ENCODE data around the gene SNRK. TPM values are rescaled to one million over a fixed set of nuclear protein-coding genes. Genes with fewer than 3 reads are reported as not detected.

The SNRK gene
- total and polyA plus RNA-seq, 7 donors, result 10.2 to 47.9 (median 35.1) TPM

GRCh38 chr3:43302116-43302880, 16.0 kb downstream of the SNRK start:
- H3K27me3 ChIP-seq, result no peaks in the 10 kb centered on the region
- 55 to 69% methylated on average over 1 of the region's 1 CpG for WGBS, 2 donors
- peaks cover 0 to 50% (median 34%) of the 10 kb centered on the region in 4 donors for H3K4me1 ChIP-seq
- DNase-seq, result no peak
- no peak overlapping the region for H3K27ac ChIP-seq
- peaks cover 0 to 19% (median 7%) of the 10 kb centered on the region in 4 donors for H3K36me3 ChIP-seq
- H3K4me3 ChIP-seq, result no peak overlapping the region
- no peaks in the 10 kb centered on the region for H3K9me3 ChIP-seq
- intact Hi-C loops (cut with DNase I), result no loop called here
- TF ChIP-seq POLR2AphosphoS5 (IDR thresholded peaks at IDR 0.05) (no peak), EP300 (IDR thresholded peaks at IDR 0.05) (no peak), POLR2A (IDR thresholded peaks at IDR 0.05) (no peak), CTCF (IDR thresholded peaks at IDR 0.05) (no peak)

DNA sequence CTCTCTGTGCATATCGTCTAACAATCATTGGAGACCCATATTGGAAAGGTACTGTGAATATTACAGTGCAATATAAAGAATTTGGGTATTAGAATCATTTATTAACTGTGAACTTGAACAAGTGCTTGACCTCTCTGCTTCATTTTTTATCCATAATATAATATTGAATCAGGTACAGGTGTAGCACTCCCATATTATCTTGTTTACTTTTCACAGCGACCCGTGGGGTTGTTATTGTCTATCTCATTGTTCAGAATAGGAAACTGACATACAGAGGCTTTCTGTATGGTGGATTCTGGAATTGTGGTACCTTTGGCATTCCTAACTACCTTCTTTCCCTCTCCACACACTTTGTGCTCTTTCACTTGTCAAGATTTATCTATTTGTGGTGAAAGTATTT, 17.8 kb downstream of the SNRK start:
- TF ChIP-seq POLR2A (IDR thresholded peaks at IDR 0.05), result no peak
- no peak for TF ChIP-seq CTCF (IDR thresholded peaks at IDR 0.05)
- no peak for TF ChIP-seq EP300 (IDR thresholded peaks at IDR 0.05)
- TF ChIP-seq POLR2AphosphoS5 (IDR thresholded peaks at IDR 0.05), result no peak
- intact Hi-C loops (cut with DNase I), result no loop called here

DNA sequence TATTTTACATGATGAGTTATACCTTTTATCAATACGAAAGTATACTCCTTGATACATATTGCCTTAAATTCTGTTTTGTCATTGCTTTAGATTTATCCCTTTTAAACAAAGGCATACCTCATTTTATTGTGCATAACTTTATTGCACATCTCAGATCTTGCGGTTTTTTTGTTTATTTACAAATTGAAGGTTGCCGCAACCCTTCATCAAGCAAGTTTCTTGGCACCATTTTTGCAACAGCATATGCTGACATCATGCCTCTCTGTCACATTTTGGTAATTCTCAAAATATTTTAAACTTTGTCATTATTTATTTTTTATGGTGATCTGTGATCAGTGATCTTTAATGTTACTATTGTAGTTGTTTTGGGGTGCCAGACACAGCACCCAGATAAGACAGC, 20.9 kb downstream of the SNRK start:
- H3K27ac ChIP-seq, result no peak overlapping the region
- TF ChIP-seq EP300 (IDR thresholded peaks at IDR 0.05), result no peak
- TF ChIP-seq CTCF (IDR thresholded peaks at IDR 0.05), result no peak
- no peak for TF ChIP-seq POLR2A (IDR thresholded peaks at IDR 0.05)
- no peak for TF ChIP-seq POLR2AphosphoS5 (IDR thresholded peaks at IDR 0.05)
- WGBS, 2 donors, result 63 to 92% methylated on average over 3 of the region's 3 CpGs
- intact Hi-C loops (cut with DNase I), result no loop called here
- peaks cover 0 to 11% (median 3%) of the 10 kb centered on the region in 4 donors for H3K4me1 ChIP-seq
- H3K9me3 ChIP-seq, result no peaks in the 10 kb centered on the region
- H3K4me3 ChIP-seq, result no peak overlapping the region
- DNase-seq, result no peak
- peaks cover 0 to 30% (median 7%) of the 10 kb centered on the region in 4 donors for H3K36me3 ChIP-seq
- no peaks in the 10 kb centered on the region for H3K27me3 ChIP-seq

More for the DNA sequence above, 17.8 kb downstream of the SNRK start:
- H3K27me3 ChIP-seq, result no peaks in the 10 kb centered on the region
- WGBS, 2 donors, result 47 to 85% methylated on average over 3 of the region's 3 CpGs
- H3K36me3 ChIP-seq, result peaks cover 0 to 30% (median 7%) of the 10 kb centered on the region in 4 donors
- no peak for DNase-seq
- H3K27ac ChIP-seq, result no peak overlapping the region
- H3K9me3 ChIP-seq, result no peaks in the 10 kb centered on the region
- no peak overlapping the region for H3K4me3 ChIP-seq
- peaks cover 0 to 32% (median 19%) of the 10 kb centered on the region in 4 donors for H3K4me1 ChIP-seq

DNA sequence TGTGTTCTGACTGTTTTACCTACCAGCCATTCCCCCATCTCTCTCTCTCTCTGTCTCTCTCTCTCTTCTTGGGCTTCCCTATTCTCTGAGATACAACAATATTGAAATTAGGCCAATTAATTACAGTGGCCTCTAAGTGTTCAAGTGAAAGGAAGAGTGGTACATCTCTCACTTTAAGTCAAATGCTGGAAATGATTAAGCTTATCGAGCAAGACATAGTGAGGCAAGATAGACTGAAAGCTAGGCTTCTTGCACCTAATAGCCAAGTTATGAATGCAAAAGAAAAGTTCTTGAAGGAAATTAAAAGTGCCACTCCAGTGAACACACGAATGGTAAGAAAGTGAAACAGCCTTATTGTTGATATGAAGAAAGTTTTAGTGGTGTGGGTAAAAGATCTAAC, 21.3 kb downstream of the SNRK start:
- peaks cover 0 to 30% (median 7%) of the 10 kb centered on the region in 4 donors for H3K36me3 ChIP-seq
- WGBS, 2 donors, result 67 to 82% methylated on average over 2 of the region's 2 CpGs
- H3K9me3 ChIP-seq, result no peaks in the 10 kb centered on the region
- H3K27me3 ChIP-seq, result no peaks in the 10 kb centered on the region
- no peak overlapping the region for H3K4me3 ChIP-seq
- H3K27ac ChIP-seq, result no peak overlapping the region
- no peak for DNase-seq
- intact Hi-C loops (cut with DNase I), result no loop called here
- TF ChIP-seq POLR2A (IDR thresholded peaks at IDR 0.05) (no peak), CTCF (IDR thresholded peaks at IDR 0.05) (no peak), EP300 (IDR thresholded peaks at IDR 0.05) (no peak), POLR2AphosphoS5 (IDR thresholded peaks at IDR 0.05) (no peak)
- peaks cover 0 to 11% (median 3%) of the 10 kb centered on the region in 4 donors for H3K4me1 ChIP-seq
